ENCODE results near the gene UBE4B.
"Not testable (repeated sequence)": the region's sequence is repeated elsewhere in the genome, so short reads cannot be mapped to it uniquely, and the experiment has no call there.

Gene UBE4B

DNA sequence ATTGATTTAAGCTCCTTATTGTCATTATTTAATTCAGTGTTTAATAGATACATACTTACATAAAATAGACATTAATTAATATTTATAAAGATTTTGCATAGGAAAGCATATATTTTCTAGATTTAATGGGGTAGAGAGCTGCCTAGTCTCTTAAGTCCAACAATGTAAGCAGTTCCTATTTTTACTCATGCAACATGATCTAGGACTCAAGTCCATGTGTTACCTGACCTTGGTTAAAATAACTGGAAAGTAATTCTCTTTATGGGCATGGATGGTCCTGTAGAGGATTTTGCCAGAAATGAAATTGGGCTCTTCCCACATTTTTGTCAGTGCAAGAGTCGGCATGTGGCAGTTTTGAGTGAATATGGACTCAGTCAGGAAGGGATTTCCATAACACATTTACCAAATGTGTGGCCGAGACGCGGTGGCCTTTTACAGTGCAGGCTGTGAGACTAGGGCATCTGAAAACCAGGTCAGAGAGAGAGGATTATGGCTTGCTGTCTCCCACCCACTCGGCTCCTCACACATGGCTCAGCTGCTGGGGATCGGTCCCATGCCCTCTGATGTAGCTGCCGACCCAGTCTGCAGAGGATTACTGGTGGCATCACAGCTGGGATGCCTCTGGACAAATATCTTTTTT lies 171.4 kb downstream of the UBE4B start:
- FAIRE-seq (no peak), DNase-seq (ENCODE audit: insufficient read length, low spot score) (no peak)
- no peak for TF ChIP-seq POLR2A (IDR thresholded peaks at IDR 0.05; ENCODE audit: low read depth, low read length)

DNA sequence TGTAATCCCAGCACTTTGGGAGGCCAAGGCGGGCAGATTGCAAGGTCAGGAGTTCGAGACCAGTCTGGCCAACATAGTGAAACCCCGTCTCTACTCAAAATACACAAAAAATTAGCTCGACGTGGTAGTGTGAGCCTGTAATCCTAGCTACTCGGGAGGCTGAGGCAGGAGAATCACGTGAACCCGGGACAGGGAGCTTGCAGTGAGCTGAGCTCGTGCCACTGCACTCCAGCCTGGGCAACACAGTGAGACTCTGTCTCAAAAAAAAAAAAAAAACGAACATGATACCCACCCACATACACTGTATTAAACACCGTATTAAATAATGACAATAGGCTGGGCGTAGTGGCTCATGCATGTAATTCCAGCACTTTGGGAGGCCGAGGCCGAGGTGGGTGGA lies 172.4 kb downstream of the UBE4B start:
- not testable (repeated sequence) for DNase-seq (ENCODE audit: insufficient read length, low spot score); FAIRE-seq

- no peak for FAIRE-seq
- no peak for TF ChIP-seq POLR2A (IDR thresholded peaks at IDR 0.05; ENCODE audit: low read depth, low read length)
- no peak for DNase-seq (ENCODE audit: insufficient read length, low spot score)
Observed at GRCh38 chr1:10207810-10208209, 175.1 kb downstream of the UBE4B start.

GRCh38 chr1:10208537-10208936 lies 175.8 kb downstream of the UBE4B start:
- DNase-seq (ENCODE audit: insufficient read length, low spot score) (no peak), FAIRE-seq (no peak)
- TF ChIP-seq POLR2A (IDR thresholded peaks at IDR 0.05; ENCODE audit: low read depth, low read length): no peak

- no peak for DNase-seq (ENCODE audit: insufficient read length, low spot score)
- FAIRE-seq: no peak
- TF ChIP-seq POLR2A (IDR thresholded peaks at IDR 0.05; ENCODE audit: low read depth, low read length): no peak
Observed at GRCh38 chr1:10209590-10209904, 176.8 kb downstream of the UBE4B start.

DNA sequence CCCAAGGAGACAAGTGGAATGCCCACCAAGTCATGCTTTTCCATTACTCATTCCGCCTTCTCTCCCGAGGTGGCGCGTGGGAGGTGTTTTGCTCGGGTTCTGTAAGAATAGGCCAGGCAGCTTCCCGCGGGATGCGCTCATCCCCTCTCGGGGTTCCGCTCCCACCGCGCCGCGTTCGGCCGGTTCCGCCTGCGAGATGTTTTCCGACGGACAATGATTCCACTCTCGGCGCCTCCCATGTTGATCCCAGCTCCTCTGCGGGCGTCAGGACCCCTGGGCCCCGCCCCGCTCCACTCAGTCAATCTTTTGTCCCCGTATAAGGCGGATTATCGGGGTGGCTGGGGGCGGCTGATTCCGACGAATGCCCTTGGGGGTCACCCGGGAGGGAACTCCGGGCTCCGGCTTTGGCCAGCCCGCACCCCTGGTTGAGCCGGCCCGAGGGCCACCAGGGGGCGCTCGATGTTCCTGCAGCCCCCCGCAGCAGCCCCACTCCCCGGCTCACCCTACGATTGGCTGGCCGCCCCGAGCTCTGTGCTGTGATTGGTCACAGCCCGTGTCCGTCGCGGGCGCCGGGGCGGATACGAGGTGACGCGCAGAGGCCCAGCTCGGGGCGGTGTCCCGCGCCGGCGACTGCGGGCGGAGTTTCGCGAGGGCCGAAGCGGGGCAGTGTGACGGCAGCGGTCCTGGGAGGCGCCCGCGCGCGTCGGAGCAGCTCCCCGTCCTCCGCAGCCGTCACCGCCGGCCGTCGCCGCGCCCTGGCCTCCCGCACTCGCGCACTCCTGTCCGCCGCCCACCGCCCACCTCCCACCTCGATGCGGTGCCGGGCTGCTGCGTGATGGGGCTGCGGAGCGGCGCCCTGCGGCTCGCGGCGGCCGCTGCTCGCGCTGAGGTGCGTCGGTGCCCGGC lies 177.4 kb downstream of the UBE4B start, which contains the start of gene KIF1B:
Gene KIF1B (plus strand): TSS at position 666 of the 906 bp plus-strand sequence. CDS start 21,759 bp downstream, outside the sequence.
- FAIRE-seq (peak; percentile 74), DNase-seq (ENCODE audit: insufficient read length, low spot score) (peak; percentile 83)
- TF ChIP-seq POLR2A (IDR thresholded peaks at IDR 0.05; ENCODE audit: low read depth, low read length): peak; percentile 89

DNA sequence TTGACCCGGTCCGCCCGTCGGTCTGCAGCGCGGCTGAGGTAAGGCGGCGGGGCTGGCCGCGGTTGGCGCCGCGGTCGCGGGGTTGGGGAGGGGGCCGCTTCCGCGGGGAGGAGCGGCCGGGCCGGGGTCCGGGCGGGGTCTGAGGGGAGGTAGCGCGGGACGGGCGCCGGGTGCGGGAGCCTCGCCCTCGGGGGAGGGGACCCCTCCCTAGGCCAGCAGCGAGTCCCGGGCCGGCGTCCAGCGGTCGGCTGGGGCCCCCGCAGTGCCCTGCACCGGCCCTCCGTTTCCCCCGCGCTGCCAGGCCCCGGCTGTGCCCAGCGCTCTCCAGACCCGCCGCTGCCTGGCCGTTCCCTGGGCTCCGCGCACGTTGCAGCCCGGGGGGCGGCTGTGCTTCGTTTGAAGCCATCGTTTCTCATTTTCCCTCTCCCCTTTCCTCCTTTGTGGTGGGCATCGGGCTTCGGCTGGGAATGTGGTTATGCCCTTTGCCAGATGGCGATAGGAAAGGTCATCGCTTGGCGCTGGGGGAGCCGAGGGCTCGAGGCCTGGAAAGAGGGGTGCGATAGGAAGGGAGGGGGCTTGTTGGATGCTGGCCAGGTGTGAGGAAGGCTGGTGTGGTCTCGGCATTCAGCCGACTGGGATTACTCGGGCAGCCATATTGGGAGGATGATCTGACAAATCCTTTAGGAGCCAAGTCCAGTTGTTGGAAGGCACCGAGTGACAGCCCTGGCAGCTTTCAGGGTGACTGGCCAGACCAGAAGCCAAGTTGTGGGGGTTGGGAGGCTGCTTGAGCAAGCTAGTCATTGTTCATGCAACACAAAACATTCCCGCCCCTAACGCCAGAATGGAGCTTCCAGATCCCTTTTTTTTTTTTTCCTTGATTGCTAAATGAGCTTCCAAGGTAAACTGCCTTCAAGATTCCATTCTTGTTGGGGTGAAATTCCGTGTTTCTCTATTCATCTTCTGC lies 178.4 kb downstream of the UBE4B start:
- FAIRE-seq (peak; percentile 82), DNase-seq (ENCODE audit: insufficient read length, low spot score) (peak; percentile 42)
- no peak for TF ChIP-seq POLR2A (IDR thresholded peaks at IDR 0.05; ENCODE audit: low read depth, low read length)

DNA sequence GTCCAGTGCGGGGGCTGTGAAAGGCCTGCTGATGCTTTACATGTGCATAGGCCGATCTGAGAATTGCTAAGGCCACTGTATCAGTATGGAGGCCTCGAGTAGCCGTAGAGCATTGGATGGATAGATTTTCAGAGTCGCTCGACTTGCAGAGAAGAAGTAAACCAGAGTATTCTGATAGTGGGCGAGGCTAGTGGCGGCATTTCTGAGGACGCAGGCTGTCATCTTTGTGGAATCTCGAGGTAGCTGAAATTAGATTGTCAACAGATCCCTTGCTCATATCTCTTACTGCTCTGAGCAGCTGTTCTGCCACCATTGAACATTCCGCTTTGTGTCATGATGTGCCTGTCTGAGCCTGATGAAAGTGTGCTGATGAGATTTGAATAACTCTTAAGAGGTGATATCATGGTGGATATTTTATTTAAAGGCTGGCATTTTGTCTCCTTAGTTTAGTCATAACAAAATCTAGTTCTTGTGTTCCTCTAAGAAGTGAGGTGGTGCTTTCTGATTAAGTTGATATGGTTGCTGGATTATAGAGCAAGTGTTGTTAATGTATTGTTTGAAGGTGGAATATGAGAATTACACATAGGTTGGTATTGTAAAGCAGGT lies 179.2 kb downstream of the UBE4B start:
- DNase-seq (ENCODE audit: insufficient read length, low spot score): peak; percentile 10
- no peak for TF ChIP-seq POLR2A (IDR thresholded peaks at IDR 0.05; ENCODE audit: low read depth, low read length)
- peak; percentile 48 for FAIRE-seq

GRCh38 chr1:10212476-10212875 lies 179.7 kb downstream of the UBE4B start:
- FAIRE-seq: no peak
- DNase-seq (ENCODE audit: insufficient read length, low spot score): no peak
- no peak for TF ChIP-seq POLR2A (IDR thresholded peaks at IDR 0.05; ENCODE audit: low read depth, low read length)

DNA sequence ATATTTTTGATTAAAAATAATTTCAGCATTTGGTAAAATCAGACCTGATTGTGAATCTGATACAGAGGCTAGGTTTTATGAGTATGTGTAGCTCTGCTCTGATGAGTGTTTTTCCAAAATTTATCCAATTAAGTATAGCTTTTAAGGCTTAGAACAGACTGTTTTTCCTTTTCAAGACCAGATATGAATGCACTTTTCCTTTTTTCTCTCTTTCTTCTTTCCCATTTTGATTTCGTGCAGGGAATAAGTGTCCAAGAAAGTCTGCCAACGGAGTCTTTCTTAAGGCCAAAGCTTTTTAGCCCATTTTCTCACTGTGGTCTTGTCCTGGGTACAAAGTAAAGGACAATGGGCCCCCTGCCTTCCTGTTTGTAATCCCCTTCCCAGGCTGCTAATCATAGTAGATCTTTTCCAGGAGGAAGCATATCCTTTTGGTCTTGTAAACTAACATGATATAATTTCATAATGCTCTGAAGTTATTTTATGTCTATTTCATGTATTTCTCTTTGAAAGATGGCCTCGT lies 180.5 kb downstream of the UBE4B start:
- no peak for DNase-seq (ENCODE audit: insufficient read length, low spot score)
- no peak for FAIRE-seq
- no peak for TF ChIP-seq POLR2A (IDR thresholded peaks at IDR 0.05; ENCODE audit: low read depth, low read length)

GRCh38 chr1:10216090-10216749 lies 183.5 kb downstream of the UBE4B start:
- FAIRE-seq: no peak
- no peak for DNase-seq (ENCODE audit: insufficient read length, low spot score)
- no peak for TF ChIP-seq POLR2A (IDR thresholded peaks at IDR 0.05; ENCODE audit: low read depth, low read length)

DNA sequence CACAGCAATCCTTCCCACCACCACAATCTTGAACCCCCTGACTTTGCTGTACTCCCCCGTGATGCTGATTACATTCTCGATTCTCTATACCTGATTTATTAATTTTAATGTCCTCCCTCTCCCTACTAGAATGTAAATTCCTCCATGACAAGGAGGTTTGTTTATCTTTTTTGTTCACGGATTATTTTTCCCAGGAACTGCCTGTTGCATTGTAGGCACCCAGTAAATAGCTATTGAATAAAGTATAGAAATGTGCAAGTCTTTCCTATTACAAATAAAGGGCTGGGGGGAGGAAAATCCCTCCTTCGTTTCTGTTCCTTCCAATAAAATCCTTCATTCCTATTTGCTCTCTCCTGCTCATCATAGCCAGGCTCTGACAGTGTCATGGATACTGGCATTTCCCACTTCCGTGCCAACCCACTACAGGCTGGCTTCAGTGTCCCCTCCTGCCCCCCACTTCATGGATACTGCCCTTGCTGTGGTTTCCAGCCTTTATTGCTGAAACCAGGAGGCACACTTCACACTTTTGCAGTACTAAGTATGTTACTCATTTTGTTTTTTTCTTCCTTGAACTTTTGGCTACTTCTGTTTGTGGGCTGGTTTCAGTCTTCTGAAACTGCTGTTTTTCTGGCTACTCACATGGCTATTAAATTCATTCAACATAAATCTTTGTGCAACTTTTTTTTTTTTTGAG lies 185.1 kb downstream of the UBE4B start:
- no peak for TF ChIP-seq POLR2A (IDR thresholded peaks at IDR 0.05; ENCODE audit: low read depth, low read length)
- FAIRE-seq: no peak
- DNase-seq (ENCODE audit: insufficient read length, low spot score): no peak

Measured in H54 (cell line).